Measurements from ENCODE around the gene PRR3. TPM values are rescaled to one million over a fixed set of nuclear protein-coding genes. Genes with fewer than 3 reads are reported as not detected.

The PRR3 gene
- total and polyA plus RNA-seq, 9 of the 15 experiments (the other 6 are each of a cell fraction or from before 2014, with no cell fraction given): 23.5 to 59.6 (median 28.8) TPM

GRCh38 chr6:30515944-30516753, 40.9 kb upstream of the PRR3 start (continued):
- peak; percentile 80 for TF ChIP-seq SMAD4 (CRISPR knock-in tag; conservative IDR thresholded peaks at IDR 0.05)
- TF ChIP-seq NR2F6 (CRISPR knock-in tag; IDR thresholded peaks at IDR 0.05): no peak
- no peak for TF ChIP-seq PHF21A (IDR thresholded peaks at IDR 0.05; ENCODE audit: borderline replicate concordance, low read depth)
- TF ChIP-seq, protein P1, sequence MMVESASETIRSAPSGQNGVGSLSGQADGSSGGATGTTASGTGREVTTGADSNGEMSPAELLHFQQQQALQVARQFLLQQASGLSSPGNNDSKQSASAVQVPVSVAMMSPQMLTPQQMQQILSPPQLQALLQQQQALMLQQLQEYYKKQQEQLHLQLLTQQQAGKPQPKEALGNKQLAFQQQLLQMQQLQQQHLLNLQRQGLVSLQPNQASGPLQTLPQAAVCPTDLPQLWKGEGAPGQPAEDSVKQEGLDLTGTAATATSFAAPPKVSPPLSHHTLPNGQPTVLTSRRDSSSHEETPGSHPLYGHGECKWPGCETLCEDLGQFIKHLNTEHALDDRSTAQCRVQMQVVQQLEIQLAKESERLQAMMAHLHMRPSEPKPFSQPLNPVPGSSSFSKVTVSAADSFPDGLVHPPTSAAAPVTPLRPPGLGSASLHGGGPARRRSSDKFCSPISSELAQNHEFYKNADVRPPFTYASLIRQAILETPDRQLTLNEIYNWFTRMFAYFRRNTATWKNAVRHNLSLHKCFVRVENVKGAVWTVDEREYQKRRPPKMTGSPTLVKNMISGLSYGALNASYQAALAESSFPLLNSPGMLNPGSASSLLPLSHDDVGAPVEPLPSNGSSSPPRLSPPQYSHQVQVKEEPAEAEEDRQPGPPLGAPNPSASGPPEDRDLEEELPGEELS (CRISPR knock-in tag; IDR thresholded peaks at IDR 0.05; ENCODE audit: borderline replicate concordance): no peak
- no peak for TF ChIP-seq MEF2D (tag; conservative IDR thresholded peaks at IDR 0.05; ENCODE audit: low read depth)
- TF ChIP-seq EP400 (IDR thresholded peaks at IDR 0.05): peak; percentile 79
- no peak for TF ChIP-seq SRSF9 (IDR thresholded peaks at IDR 0.05; ENCODE audit: borderline replicate concordance, low read depth, low read length)
- TF ChIP-seq, protein P2, sequence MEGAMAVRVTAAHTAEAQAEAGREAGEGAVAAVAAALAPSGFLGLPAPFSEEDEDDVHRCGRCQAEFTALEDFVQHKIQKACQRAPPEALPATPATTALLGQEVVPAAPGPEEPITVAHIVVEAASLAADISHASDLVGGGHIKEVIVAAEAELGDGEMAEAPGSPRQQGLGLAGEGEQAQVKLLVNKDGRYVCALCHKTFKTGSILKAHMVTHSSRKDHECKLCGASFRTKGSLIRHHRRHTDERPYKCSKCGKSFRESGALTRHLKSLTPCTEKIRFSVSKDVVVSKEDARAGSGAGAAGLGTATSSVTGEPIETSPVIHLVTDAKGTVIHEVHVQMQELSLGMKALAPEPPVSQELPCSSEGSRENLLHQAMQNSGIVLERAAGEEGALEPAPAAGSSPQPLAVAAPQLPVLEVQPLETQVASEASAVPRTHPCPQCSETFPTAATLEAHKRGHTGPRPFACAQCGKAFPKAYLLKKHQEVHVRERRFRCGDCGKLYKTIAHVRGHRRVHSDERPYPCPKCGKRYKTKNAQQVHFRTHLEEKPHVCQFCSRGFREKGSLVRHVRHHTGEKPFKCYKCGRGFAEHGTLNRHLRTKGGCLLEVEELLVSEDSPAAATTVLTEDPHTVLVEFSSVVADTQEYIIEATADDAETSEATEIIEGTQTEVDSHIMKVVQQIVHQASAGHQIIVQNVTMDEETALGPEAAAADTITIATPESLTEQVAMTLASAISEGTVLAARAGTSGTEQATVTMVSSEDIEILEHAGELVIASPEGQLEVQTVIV (CRISPR knock-in tag; IDR thresholded peaks at IDR 0.05; ENCODE audit: borderline replicate concordance): no peak
- TF ChIP-seq COPS2 (conservative IDR thresholded peaks at IDR 0.05): no peak
- TF ChIP-seq NKRF (IDR thresholded peaks at IDR 0.05; ENCODE audit: borderline replicate concordance): no peak
- TF ChIP-seq ZNF41 (CRISPR knock-in tag; conservative IDR thresholded peaks at IDR 0.05): no peak
- TF ChIP-seq, protein P3, sequence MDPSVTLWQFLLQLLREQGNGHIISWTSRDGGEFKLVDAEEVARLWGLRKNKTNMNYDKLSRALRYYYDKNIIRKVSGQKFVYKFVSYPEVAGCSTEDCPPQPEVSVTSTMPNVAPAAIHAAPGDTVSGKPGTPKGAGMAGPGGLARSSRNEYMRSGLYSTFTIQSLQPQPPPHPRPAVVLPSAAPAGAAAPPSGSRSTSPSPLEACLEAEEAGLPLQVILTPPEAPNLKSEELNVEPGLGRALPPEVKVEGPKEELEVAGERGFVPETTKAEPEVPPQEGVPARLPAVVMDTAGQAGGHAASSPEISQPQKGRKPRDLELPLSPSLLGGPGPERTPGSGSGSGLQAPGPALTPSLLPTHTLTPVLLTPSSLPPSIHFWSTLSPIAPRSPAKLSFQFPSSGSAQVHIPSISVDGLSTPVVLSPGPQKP (CRISPR knock-in tag; IDR thresholded peaks at IDR 0.05): no peak
- TF ChIP-seq ZNF263 (CRISPR knock-in tag; IDR thresholded peaks at IDR 0.05; ENCODE audit: borderline replicate concordance): no peak; the same call in 1 of the 2 replicates
- no peak for TF ChIP-seq BDP1 (IDR thresholded peaks at IDR 0.05; ENCODE audit: insufficient read depth, insufficient read length)
- no peak for TF ChIP-seq SMARCA5 (IDR thresholded peaks at IDR 0.05)
- peak; percentile 86 for TF ChIP-seq FOXP1 (CRISPR knock-in tag; IDR thresholded peaks at IDR 0.05)
- no peak for TF ChIP-seq CTCF (IDR thresholded peaks at IDR 0.05 in 2 of 3, conservative IDR thresholded peaks at IDR 0.05 in 1 of 3; ENCODE audit: insufficient read depth in 2 of 3, low read depth in 1 of 3, low read length in 3 of 3)
- TF ChIP-seq FIP1L1 (IDR thresholded peaks at IDR 0.05; ENCODE audit: low read depth, low read length, poor library complexity, severe bottlenecking): no peak
